OCI-LY3 (cell line): Measurements from ENCODE around the gene EHHADH.
A peak's percentile ranks its signal among the peaks of the same experiment; 100 is the strongest.

ENCODE experiments used
- CTCF ChIP-seq: fragments of 200-600, 300-600 bp; sonication (generic); IDR thresholded peaks from 2 replicates; pipeline ENCODE4 v1.5.1; 2014; ENCODE audit warnings: antibody characterized with exemption, low read length, low read depth
- EZH2phosphoT487 ChIP-seq: fragments of 200-600 bp; shearing (Covaris generic); IDR thresholded peaks from 2 replicates; pipeline ENCODE4 v1.6.1; 2018; ENCODE audit warnings: antibody characterized with exemption, mixed run types, low read depth

- peak; percentile 81 for TF ChIP-seq CTCF
- no peak for TF ChIP-seq EZH2phosphoT487
Observed at GRCh38 chr3:185280572-185281365, 26.9 kb upstream of the EHHADH start.
